ENCODE measurements around the gene KIRREL3.

GRCh38 chr11:126628450-126628789 is 372.1 kb downstream of the KIRREL3 start:
- TF ChIP-seq CTCF (IDR thresholded peaks at IDR 0.05) (no peak), POLR2A (IDR thresholded peaks at IDR 0.05) (no peak)

Data from esophagus squamous epithelium (tissue), 4 donors.